HepG2 (cell line): ENCODE results near the gene PCSK6. TPM values are rescaled to one million over a fixed set of nuclear protein-coding genes. Genes with fewer than 3 reads are reported as not detected.
"Not testable (repeated sequence)": the region's sequence is repeated elsewhere in the genome, so short reads cannot be mapped to it uniquely, and the experiment has no call there.

Experiments
- ATAC-seq: fragments of 200-7000 bp; cut with Tn5 transposase; 3 replicates; pipeline ENCODE4 v1.9.1; 2020; ENCODE audit warnings: mild to moderate bottlenecking, moderate library complexity
- BruUV-seq: library from RNA; stranded (reverse); fragments of 400-500 nt; replicated peaks from 2 replicates; lab custom pipeline; 2021; lab: Mats Ljungman, UMichigan
- CTCF ChIA-PET: fragments of 300-600 bp; formaldehyde crosslinking; extraction: SDS; loops from one replicate; lab custom pipeline; 2021; ENCODE audit warnings: low total read pairs, inconsistent platforms, low intra/inter-chr PET ratio; lab: Yijun Ruan, JAX
- POLR2A ChIA-PET: fragments of 350-600 bp; sonication (Branson Sonifier 250); formaldehyde crosslinking; loops from one replicate; lab custom pipeline; 2020; ENCODE audit warnings: antibody characterized with exemption, inconsistent platforms; lab: Yijun Ruan, JAX
- DNase-seq: peaks from one replicate; pipeline ENCODE4 v3.0.0-alpha.2; 2015; ENCODE audit warnings: low spot score
- FAIRE-seq: peaks from 3 replicates; lab custom pipeline; 2011; peaks lifted over from hg19 to GRCh38; lab: Jason Lieb, UNC
- H2AFZ ChIP-seq: one replicate; pipeline ENCODE4 v1.6.1; 2011; ENCODE audit warnings: low read length, inconsistent platforms
- H3K27ac ChIP-seq: fragments of 300-600 bp; 3 replicates; pipeline ENCODE4 v1.8.0; 2011; ENCODE audit warnings: mixed run types, mild to moderate bottlenecking, mixed read lengths, low read length, inconsistent platforms; ENCODE audit not compliant: insufficient read depth; ENCODE audit errors: extremely low read length
- H3K27me3 ChIP-seq, 2 experiments: fragments of 200-600 bp in 1 of 2; 2 replicates in 1 of 2; 3 replicates in 1 of 2; pipeline versions ENCODE4 v1.6.0 to v1.8.0; 2011; ENCODE audit warnings: low read length in 2 of 2, mild to moderate bottlenecking in 2 of 2, moderate library complexity in 2 of 2, inconsistent platforms in 1 of 2; ENCODE audit not compliant: insufficient read depth in 2 of 2, control insufficient read depth in 1 of 2
- H3K36me3 ChIP-seq, 2 experiments: fragments of 200-600 bp in 1 of 2; replicated peaks in 1 of 2; 2 replicates in 1 of 2; 3 replicates in 1 of 2; pipeline versions ENCODE4 v1.5.1 to v1.8.0; 2011; ENCODE audit warnings: low read length in 2 of 2, inconsistent platforms in 1 of 2; ENCODE audit not compliant: insufficient read depth in 2 of 2, control insufficient read depth in 1 of 2
- H3K4me1 ChIP-seq: 2 replicates; pipeline ENCODE4 v1.5.1; 2012; ENCODE audit warnings: low read length, inconsistent platforms; ENCODE audit not compliant: insufficient read depth
- H3K4me2 ChIP-seq: 2 replicates; pipeline ENCODE4 v1.6.0; 2011; ENCODE audit warnings: low read depth, low read length, inconsistent platforms
- H3K4me3 ChIP-seq, 3 experiments: fragments of 200-600 bp in 1 of 3; sonication (generic), shearing (Covaris generic) in 1 of 3; replicated peaks in 1 of 3; 2 replicates each; pipeline ENCODE4 v1.5.1; 2011 to 2016; ENCODE audit warnings: low read length in 3 of 3, inconsistent platforms in 2 of 3, low read depth in 2 of 3, mild to moderate bottlenecking in 2 of 3, control low read depth in 1 of 3, mixed read lengths in 1 of 3; ENCODE audit not compliant: insufficient read depth in 1 of 3
- H3K79me2 ChIP-seq: one replicate; pipeline ENCODE4 v1.6.1; 2011; ENCODE audit warnings: low read length, inconsistent platforms; ENCODE audit not compliant: insufficient read depth
- H3K9ac ChIP-seq: 2 replicates; pipeline ENCODE4 v1.6.0; 2011; ENCODE audit warnings: mild to moderate bottlenecking, low read depth, low read length, inconsistent platforms; ENCODE audit not compliant: insufficient read depth
- H3K9me3 ChIP-seq: 2 replicates; pipeline ENCODE4 v1.5.1; 2012; ENCODE audit warnings: mild to moderate bottlenecking, low read length
- H4K20me1 ChIP-seq: 2 replicates; pipeline ENCODE4 v1.6.0; 2011; ENCODE audit warnings: inconsistent platforms, mild to moderate bottlenecking, low read length, moderate library complexity; ENCODE audit not compliant: insufficient read depth
- KMT2A ChIP-seq: sonication (generic); formaldehyde crosslinking; IDR thresholded peaks from 2 replicates; pipeline ENCODE4 v1.4.0; 2020; ENCODE audit warnings: missing genetic modification reagents
- PHF8 ChIP-seq: sonication (generic); formaldehyde crosslinking; IDR thresholded peaks from 2 replicates; pipeline ENCODE4 v1.5.0; 2020; ENCODE audit warnings: missing genetic modification reagents
- SP140L ChIP-seq: sonication (generic); formaldehyde crosslinking; IDR thresholded peaks from 2 replicates; pipeline ENCODE4 v1.4.0; 2020; ENCODE audit warnings: missing genetic modification reagents, borderline replicate concordance
- ZNF124 ChIP-seq: sonication (generic); formaldehyde crosslinking; IDR thresholded peaks from 2 replicates; pipeline ENCODE4 v1.4.0; 2020; ENCODE audit warnings: missing genetic modification reagents
- ZNF430 ChIP-seq: sonication (generic); formaldehyde crosslinking; IDR thresholded peaks from 2 replicates; pipeline ENCODE4 v1.9.0; 2021; ENCODE audit warnings: mild to moderate bottlenecking, missing genetic modification reagents
- ZNF709 ChIP-seq: sonication (generic); formaldehyde crosslinking; IDR thresholded peaks from 2 replicates; pipeline ENCODE4 v1.5.0; 2020; ENCODE audit warnings: mild to moderate bottlenecking, missing genetic modification reagents
- ZNF790 ChIP-seq: sonication (generic); formaldehyde crosslinking; IDR thresholded peaks from 2 replicates; pipeline ENCODE4 v1.8.0; 2022; ENCODE audit warnings: missing genetic modification reagents, mild to moderate bottlenecking, borderline replicate concordance
- WGBS: methylation state at CpG from one replicate; pipeline ENCODE4 v1.1.6; 2017; ENCODE audit warnings: low lambda C conversion rate; 5-methylcytosine and 5-hydroxymethylcytosine counted together
- in situ Hi-C: cut with HindIII; loops from 2 replicates; pipeline ENCODE4 v1.10.0; 2017; ENCODE audit warnings: low pct_unique_long_range_greater_than_20kb; ENCODE audit not compliant: extremely low pct_ligation_motif_present
- intact Hi-C: fragments of 100-400 bp; cut with micrococcal nuclease; formaldehyde crosslinking; loops from one replicate; pipeline ENCODE4 v1.10.0; 2022; ENCODE audit not compliant: unreplicated experiment
- polyA plus RNA-seq, 8 experiments: library from polyadenylated mRNA; depleted of rRNA in 3 of 8; stranded (reverse) in 7 of 8; unstranded in 1 of 8; fragments of >200 nt; fragmentation: Illumina TruSeq in 4 of 8; extraction: Trizol in 4 of 8; gene quantifications; 2 replicates each; pipeline versions ENCODE4 v1.2.1 to v1.2.3, GENCODE V29; 2011 to 2016; ENCODE audit warnings: low read depth in 4 of 8, missing spikeins in 1 of 8, mixed read lengths in 1 of 8; ENCODE audit not compliant: insufficient read depth in 1 of 8
- total RNA-seq, 5 experiments: library from RNA; depleted of rRNA; stranded (reverse); fragments of >200 nt; fragmentation: Illumina TruSeq; extraction: Trizol; gene quantifications; 2 replicates each; pipeline ENCODE4 v1.2.3, GENCODE V29; 2016; ENCODE audit warnings: low read depth in 1 of 5
- TF ChIP-seq, protein P1 (sequence below): sonication (generic); formaldehyde crosslinking; IDR thresholded peaks from 2 replicates; pipeline ENCODE4 v1.4.0; 2020; ENCODE audit warnings: mild to moderate bottlenecking, missing genetic modification reagents
- TF ChIP-seq, protein P2 (sequence below): sonication (generic); formaldehyde crosslinking; IDR thresholded peaks from 2 replicates; pipeline ENCODE4 v1.4.0; 2020; ENCODE audit warnings: missing genetic modification reagents
- TF ChIP-seq, protein P3 (sequence below): sonication (generic); formaldehyde crosslinking; IDR thresholded peaks from 2 replicates; pipeline ENCODE4 v1.8.1; 2022; ENCODE audit warnings: low read depth, mild to moderate bottlenecking, missing genetic modification reagents

PCSK6 gene
- total and polyA plus RNA-seq, 2 of the 13 experiments (the other 11 are each of a cell fraction or from before 2014, with no cell fraction given): 56.5 to 155 TPM

DNA sequence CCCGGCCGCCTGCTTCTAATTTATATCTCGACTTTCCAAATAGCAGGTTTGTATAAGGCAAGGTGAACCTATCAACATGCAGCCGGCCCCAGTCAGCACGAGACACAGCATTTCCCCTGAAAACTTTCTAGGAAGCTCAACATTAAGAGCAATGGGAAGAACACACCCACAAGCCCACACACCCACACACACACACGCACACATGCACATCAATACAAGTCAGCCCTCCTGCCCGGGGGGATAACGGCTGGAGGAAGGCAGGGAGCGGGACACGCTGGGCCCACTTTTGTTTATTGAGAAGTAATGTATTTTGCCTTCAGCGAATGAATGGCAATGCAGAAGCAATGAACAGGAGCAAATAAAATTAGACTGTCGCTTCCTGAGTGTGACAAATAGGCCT lies 83.5 kb downstream of the PCSK6 start (continued):
- TF ChIP-seq, protein P1, sequence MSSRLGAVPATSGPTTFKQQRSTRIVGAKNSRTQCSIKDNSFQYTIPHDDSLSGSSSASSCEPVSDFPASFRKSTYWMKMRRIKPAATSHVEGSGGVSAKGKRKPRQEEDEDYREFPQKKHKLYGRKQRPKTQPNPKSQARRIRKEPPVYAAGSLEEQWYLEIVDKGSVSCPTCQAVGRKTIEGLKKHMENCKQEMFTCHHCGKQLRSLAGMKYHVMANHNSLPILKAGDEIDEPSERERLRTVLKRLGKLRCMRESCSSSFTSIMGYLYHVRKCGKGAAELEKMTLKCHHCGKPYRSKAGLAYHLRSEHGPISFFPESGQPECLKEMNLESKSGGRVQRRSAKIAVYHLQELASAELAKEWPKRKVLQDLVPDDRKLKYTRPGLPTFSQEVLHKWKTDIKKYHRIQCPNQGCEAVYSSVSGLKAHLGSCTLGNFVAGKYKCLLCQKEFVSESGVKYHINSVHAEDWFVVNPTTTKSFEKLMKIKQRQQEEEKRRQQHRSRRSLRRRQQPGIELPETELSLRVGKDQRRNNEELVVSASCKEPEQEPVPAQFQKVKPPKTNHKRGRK (CRISPR knock-in tag): no peak
- TF ChIP-seq, protein P2, sequence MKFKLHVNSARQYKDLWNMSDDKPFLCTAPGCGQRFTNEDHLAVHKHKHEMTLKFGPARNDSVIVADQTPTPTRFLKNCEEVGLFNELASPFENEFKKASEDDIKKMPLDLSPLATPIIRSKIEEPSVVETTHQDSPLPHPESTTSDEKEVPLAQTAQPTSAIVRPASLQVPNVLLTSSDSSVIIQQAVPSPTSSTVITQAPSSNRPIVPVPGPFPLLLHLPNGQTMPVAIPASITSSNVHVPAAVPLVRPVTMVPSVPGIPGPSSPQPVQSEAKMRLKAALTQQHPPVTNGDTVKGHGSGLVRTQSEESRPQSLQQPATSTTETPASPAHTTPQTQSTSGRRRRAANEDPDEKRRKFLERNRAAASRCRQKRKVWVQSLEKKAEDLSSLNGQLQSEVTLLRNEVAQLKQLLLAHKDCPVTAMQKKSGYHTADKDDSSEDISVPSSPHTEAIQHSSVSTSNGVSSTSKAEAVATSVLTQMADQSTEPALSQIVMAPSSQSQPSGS (CRISPR knock-in tag): no peak
- TF ChIP-seq KMT2A (CRISPR knock-in tag) (no peak), ZNF790 (CRISPR knock-in tag) (no peak)
- TF ChIP-seq, protein P3, sequence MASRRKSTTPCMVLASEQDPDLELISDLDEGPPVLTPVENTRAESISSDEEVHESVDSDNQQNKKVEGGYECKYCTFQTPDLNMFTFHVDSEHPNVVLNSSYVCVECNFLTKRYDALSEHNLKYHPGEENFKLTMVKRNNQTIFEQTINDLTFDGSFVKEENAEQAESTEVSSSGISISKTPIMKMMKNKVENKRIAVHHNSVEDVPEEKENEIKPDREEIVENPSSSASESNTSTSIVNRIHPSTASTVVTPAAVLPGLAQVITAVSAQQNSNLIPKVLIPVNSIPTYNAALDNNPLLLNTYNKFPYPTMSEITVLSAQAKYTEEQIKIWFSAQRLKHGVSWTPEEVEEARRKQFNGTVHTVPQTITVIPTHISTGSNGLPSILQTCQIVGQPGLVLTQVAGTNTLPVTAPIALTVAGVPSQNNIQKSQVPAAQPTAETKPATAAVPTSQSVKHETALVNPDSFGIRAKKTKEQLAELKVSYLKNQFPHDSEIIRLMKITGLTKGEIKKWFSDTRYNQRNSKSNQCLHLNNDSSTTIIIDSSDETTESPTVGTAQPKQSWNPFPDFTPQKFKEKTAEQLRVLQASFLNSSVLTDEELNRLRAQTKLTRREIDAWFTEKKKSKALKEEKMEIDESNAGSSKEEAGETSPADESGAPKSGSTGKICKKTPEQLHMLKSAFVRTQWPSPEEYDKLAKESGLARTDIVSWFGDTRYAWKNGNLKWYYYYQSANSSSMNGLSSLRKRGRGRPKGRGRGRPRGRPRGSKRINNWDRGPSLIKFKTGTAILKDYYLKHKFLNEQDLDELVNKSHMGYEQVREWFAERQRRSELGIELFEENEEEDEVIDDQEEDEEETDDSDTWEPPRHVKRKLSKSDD (CRISPR knock-in tag): no peak

DNA sequence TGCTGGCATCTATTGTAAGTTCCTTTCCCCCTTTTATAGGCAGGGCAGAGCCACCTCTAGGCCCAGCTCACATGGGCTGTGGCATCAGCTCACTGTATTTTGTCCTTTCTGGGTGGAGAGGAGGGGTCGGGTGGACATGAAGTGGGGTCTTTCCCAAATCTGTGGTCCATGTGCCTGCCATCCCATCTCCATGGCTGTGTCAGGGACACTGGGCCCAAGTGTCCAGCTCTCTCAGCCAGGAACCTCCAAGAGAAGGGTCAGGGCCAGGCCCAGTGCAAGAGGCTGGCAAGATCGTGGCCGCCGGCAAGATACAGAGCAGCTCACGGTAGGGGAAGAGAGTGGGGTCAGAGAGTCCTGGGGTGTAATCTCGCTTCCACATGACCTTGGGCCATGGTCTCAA lies 85.3 kb downstream of the PCSK6 start:
- WGBS: 99% methylated on average over 6 of the region's 6 CpGs
- H3K79me2 ChIP-seq: no peaks in the 10 kb centered on the region
- FAIRE-seq: no peak
- TF ChIP-seq PHF8 (CRISPR knock-in tag) (no peak), ZNF430 (CRISPR knock-in tag) (no peak), ZNF709 (CRISPR knock-in tag) (no peak), ZNF124 (CRISPR knock-in tag) (no peak), SP140L (CRISPR knock-in tag) (no peak)
- no peak for DNase-seq
- H3K4me2 ChIP-seq: no peak overlapping the region
- no peak overlapping the region for H3K27ac ChIP-seq
- no peaks in the 10 kb centered on the region for H3K27me3 ChIP-seq
- no peaks in the 10 kb centered on the region; the same call in 1 of the 2 replicates for H4K20me1 ChIP-seq
- POLR2A ChIA-PET: no interaction called here
- no peak overlapping the region for H3K4me3 ChIP-seq
- no peaks in the 10 kb centered on the region for H3K4me1 ChIP-seq
- intact Hi-C loops: no loop called here
- peaks cover 24 to 52% of the 10 kb centered on the region in 2 experiments for H3K36me3 ChIP-seq
- H3K9ac ChIP-seq: no peak overlapping the region
- no peak overlapping the region for H2AFZ ChIP-seq
- no peaks in the 10 kb centered on the region for H3K9me3 ChIP-seq
- no peak for ATAC-seq
- BruUV-seq: no TSS peak
- CTCF ChIA-PET: no interaction called here
- in situ Hi-C loops: no loop called here

DNA sequence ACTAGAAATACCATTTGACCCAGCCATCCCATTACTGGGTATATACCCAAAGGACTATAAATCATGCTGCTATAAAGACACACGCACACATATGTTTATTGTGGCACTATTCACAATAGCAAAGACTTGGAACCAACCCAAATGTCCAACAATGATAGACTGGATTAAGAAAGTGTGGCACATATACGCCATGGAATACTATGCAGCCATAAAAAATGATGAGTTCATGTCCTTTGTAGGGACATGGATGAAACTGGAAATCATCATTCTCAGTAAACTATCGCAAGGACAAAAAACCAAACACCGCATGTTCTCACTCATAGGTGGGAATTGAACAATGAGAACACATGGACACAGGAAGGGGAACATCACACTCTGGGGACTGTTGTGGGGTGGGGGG lies 86.6 kb downstream of the PCSK6 start:
- H2AFZ ChIP-seq, in situ Hi-C loops, POLR2A ChIA-PET, H3K4me1 ChIP-seq, FAIRE-seq, intact Hi-C loops, H3K27ac ChIP-seq, H3K4me2 ChIP-seq, H4K20me1 ChIP-seq, H3K79me2 ChIP-seq, H3K27me3 ChIP-seq, ATAC-seq, H3K9me3 ChIP-seq, H3K4me3 ChIP-seq, DNase-seq, CTCF ChIA-PET, BruUV-seq, H3K9ac ChIP-seq: not testable (repeated sequence)
- peaks cover 26 to 49% of the 10 kb centered on the region in 2 experiments for H3K36me3 ChIP-seq
- 92% methylated on average over 3 of the region's 4 CpGs for WGBS
